Ovary (tissue), 3 donors: ENCODE results near the gene GRM8.

Experiments
- CTCF ChIP-seq, 3 donors: fragments of 450-650 bp in 2 of 3; fragments of 200-600 bp in 1 of 3; IDR thresholded peaks; one replicate each; pipeline versions ENCODE4 v1.5.1 to v1.8.0; 2016 to 2022; ENCODE audit warnings: antibody characterized with exemption in 3 of 3, mild to moderate bottlenecking in 1 of 3
- EP300 ChIP-seq: sonication (generic); formaldehyde crosslinking; IDR thresholded peaks from one replicate; pipeline ENCODE4 v1.6.1; 2017; ENCODE audit warnings: antibody characterized with exemption
- donor health status: DM: no; HTN: no; CAD: no.

GRCh38 chr7:126635545-126635944 is 617.2 kb downstream of the GRM8 start:
- TF ChIP-seq CTCF (IDR thresholded peaks at IDR 0.05) (no peak), EP300 (no peak)
